EL (cell line): ENCODE measurements around the gene B4GALNT1.

Source experiments
- DNase-seq: peaks from one replicate; pipeline ENCODE4 v3.0.0-alpha.2; 2016

Gene B4GALNT1

DNA sequence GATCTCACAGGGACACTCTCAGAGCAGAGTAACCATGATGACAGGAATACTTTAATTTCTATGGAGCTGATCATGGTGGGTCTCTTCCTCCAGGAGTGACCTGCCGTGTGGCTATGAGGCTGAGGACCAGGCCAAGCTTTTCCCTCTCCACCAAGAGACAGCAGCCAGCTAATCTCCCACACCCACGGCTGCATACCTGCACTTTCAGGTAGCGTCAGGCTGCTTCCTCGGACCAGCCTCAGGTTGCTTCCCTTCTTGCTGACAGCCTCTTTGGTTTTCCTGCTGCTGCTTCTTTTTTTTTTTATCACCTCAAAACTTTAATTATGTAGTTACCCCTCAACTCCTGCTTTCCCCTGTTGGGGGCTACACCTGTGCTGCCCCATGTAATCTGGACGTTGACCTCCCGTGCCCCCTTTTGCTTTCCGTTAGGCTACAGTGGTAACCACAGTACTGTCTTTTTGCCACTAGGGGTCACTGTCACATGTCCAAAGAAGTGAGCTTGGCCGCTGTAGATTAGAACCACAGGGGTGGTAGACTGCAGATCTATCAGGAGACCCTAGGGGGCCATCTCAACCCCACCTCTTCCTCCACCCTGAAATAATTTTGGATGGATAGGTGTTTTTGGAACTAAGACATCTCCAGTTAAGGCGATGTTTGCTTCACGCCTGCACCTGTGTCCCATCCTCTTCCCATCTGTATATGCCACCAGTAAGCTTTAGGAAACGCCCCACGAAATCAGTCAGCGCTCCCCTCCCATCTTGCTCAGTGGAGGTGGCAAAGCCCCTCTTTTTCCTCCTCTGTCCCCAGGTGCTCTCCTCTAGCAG lies 49.8 kb downstream of the B4GALNT1 start:
- DNase-seq: peak; percentile 76

DNA sequence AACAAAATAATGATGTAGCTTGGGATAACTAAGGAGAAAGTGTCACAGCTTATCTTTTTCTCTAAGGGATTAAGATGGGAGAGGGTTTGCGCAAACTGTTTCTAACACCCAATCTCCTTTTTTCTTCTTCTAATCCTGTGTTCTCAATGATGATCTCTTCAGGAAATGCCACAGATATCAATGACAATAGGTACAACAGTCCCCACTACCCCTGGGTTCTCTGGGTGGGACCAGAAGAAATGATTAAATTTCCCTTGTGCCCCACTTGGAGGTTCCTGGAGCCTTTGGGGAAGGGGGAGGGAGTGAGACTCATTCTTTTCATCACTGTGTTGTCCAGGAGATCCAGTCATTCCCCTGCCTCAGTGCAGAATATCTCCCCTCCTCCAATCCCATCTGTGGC lies 50.6 kb downstream of the B4GALNT1 start:
- DNase-seq: no peak

DNA sequence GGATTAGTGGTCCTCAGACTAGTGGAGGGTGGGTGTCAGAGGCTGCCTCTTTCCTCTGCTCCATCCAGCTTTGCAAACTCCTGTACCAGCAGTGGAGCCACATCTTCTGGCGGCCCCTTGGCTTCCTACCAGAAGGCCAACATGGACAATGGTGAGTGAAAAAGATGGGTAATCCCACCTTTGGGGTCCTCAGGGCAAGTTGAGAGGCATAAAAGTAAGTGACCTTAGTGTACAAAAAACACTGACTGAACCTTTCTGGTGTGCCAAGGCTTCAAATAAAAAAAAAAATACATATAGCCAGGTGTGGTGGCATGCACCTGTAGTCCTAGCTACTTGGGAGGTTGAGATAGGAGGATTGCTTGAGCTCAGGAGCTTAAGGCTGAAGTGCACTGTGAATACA lies 51.2 kb downstream of the B4GALNT1 start:
- DNase-seq: no peak

DNA sequence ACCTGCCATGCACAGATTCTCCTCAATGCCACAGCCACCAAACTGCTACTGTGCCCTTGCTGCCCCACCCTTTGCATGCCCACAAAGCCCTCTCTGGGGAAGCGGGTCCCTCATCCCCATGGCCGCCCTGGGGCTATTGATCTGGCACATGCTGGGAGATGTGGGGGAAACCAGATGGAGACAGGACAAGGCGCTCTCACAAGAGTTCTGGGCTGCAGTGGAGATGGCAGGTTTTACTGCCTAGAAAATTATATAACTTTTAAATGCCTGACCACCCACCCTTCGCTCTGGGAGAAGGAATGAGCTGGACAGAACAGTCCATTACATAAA lies 52.6 kb downstream of the B4GALNT1 start:
- DNase-seq: no peak

DNA sequence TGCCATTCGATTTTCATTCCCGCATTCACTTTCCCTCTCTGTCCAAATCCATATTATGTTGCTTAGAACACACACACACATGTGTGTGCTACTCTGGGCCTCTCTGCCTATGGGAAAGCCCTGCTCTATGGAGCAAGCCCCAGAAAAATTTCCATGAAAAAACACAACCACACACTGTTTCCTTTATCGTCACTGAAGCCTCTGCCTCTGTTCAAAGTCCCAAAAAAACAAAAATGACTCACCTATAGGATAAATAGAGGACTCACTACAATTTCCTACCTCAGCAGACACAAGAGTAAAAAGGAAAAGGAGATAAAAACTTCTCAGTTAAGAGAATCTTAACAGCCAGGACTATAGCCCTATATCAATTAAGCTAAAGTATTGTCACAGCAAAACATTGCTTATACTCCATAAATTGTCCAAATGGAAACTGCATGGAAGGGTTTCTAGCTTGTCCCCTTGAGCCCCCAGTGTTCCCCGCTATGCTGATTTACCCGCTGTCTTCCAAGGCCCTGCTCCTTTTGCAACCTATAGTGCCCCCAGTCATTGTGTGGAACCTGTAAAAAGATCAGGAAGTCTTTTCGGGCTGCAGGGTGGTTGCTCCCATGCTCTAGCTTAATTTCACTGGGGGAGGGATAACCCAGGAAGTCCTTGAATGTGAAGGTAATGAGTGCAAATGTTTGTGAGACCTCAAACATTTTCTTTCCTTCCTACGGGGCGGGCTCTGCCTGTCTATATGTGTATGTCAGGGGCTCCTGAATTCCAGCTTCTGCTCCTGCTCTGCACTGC lies 53.1 kb downstream of the B4GALNT1 start:
- no peak for DNase-seq

DNA sequence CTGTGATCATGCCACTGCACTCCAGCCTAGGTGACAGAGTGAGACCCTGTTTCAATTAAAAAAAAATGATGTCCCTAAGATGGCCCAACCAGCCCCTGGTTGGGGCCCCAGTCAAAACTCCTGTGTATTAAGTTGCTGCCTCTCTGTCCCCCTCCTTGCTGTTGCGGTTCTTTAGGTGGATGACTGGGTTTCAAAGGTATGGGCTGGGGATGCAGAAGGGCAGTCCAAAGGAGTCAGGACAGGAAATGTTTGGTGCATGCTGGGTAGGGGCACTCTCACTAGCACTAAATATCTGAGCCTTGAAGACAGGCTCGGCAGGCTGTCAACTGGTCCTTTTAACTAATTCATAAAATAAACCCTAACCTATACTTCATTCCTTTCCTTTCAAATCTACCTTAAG lies 54.0 kb downstream of the B4GALNT1 start:
- no peak for DNase-seq

DNA sequence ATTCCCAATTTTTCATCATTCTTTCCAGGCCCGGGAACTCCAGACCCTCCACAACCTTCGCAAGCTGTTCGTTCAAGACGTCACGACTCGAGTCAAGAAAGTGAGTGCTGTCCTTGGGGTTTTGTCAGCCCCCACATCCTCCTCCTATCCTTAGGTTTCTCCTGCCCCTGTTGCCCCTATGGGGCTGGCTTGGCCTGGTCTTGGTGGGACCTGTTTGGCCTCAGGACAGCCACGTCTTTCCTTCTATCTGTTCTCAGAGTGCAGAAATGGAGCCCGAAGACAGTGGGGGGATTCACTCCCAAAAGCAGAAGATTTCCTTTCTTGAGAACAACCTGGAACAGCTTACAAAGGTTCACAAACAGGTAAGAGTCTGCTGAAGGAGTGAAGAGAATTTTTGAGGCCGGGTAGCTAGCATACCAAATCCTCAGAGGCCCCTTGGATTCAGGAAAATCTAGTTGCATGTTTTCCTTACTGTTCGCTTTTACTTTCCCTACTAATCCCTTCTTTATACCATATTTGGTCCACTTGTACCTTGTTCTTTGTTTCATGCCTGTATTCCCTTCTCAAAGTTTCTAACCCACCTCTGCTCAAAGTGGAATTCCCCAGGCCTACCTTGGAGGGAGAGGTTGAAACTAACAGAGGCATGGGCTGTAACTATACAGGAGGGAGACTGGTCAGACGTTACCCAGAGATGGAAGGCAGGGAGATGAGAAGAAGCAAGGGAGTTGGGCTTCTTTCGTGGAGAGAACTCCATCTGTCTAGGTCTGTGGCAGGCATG lies 54.8 kb downstream of the B4GALNT1 start:
- DNase-seq: no peak

DNA sequence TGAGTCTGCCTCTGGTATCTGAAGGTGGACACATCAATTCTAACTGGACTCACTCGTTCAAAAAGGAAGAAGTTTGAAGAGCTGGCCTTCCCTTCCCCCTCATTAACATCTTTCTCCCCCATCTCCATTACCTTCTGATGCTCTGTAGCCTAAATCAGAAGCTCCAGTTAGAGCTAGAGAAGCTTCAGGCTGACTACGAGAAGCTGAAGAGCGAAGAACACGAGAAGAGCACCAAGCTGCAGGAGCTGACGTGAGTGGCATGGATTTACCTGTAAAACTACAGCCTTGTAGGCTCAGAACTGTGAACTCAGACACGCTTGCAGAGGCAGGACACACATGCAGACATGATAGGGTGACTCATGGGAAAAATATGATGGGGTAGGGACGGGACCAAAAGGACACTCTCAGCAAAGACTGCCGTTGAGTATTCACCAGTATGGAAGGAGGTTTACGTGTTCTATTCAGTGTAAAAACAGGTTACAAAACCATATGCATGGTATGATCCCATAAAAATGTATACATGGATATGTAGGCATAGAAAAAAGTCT lies 56.3 kb downstream of the B4GALNT1 start:
- peak; percentile 31 for DNase-seq
